ENCODE measurements around the gene FBH1. TPM values are rescaled to one million over a fixed set of nuclear protein-coding genes. Genes with fewer than 3 reads are reported as not detected.

The FBH1 gene
- total and polyA plus RNA-seq, 10 of the 15 experiments (the other 5 are each of a cell fraction or from before 2014, with no cell fraction given): 6.1 to 67.6 (median 47.2) TPM

- TF ChIP-seq PBX3 (IDR thresholded peaks at IDR 0.05; ENCODE audit: insufficient replicate concordance, low read depth, low read length): peak; percentile 100
- TF ChIP-seq, protein P1, sequence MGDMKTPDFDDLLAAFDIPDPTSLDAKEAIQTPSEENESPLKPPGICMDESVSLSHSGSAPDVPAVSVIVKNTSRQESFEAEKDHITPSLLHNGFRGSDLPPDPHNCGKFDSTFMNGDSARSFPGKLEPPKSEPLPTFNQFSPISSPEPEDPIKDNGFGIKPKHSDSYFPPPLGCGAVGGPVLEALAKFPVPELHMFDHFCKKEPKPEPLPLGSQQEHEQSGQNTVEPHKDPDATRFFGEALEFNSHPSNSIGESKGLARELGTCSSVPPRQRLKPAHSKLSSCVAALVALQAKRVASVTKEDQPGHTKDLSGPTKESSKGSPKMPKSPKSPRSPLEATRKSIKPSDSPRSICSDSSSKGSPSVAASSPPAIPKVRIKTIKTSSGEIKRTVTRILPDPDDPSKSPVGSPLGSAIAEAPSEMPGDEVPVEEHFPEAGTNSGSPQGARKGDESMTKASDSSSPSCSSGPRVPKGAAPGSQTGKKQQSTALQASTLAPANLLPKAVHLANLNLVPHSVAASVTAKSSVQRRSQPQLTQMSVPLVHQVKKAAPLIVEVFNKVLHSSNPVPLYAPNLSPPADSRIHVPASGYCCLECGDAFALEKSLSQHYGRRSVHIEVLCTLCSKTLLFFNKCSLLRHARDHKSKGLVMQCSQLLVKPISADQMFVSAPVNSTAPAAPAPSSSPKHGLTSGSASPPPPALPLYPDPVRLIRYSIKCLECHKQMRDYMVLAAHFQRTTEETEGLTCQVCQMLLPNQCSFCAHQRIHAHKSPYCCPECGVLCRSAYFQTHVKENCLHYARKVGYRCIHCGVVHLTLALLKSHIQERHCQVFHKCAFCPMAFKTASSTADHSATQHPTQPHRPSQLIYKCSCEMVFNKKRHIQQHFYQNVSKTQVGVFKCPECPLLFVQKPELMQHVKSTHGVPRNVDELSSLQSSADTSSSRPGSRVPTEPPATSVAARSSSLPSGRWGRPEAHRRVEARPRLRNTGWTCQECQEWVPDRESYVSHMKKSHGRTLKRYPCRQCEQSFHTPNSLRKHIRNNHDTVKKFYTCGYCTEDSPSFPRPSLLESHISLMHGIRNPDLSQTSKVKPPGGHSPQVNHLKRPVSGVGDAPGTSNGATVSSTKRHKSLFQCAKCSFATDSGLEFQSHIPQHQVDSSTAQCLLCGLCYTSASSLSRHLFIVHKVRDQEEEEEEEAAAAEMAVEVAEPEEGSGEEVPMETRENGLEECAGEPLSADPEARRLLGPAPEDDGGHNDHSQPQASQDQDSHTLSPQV (IDR thresholded peaks at IDR 0.05): no peak
- TF ChIP-seq GABPA (IDR thresholded peaks at IDR 0.05; ENCODE audit: low read depth): peak; percentile 90
- peak; percentile 75 for TF ChIP-seq MYC (IDR thresholded peaks at IDR 0.05; ENCODE audit: insufficient read depth, insufficient read length, insufficient replicate concordance, low read length, severe bottlenecking)
- peak; percentile 83; the same call in 1 of the 2 replicates for TF ChIP-seq NFYB (IDR thresholded peaks at IDR 0.05; ENCODE audit: insufficient read depth, low read depth, low read length)
- peak; percentile 86; the same call in 1 of the 2 replicates for TF ChIP-seq ELK1 (IDR thresholded peaks at IDR 0.05; ENCODE audit: low read depth, low read length)
- peak; percentile 91 for TF ChIP-seq ZBTB40 (IDR thresholded peaks at IDR 0.05; ENCODE audit: borderline replicate concordance)
- TF ChIP-seq MEF2B (IDR thresholded peaks at IDR 0.05; ENCODE audit: partially characterized antibody, poor library complexity, severe bottlenecking): peak; percentile 69
- peak; percentile 49 for TF ChIP-seq SPI1 (IDR thresholded peaks at IDR 0.05; ENCODE audit: borderline replicate concordance, insufficient read depth, low read depth, low read length)
- TF ChIP-seq IRF3 (IDR thresholded peaks at IDR 0.05): peak; percentile 99
- TF ChIP-seq ZNF274 (IDR thresholded peaks at IDR 0.05; ENCODE audit: insufficient read depth, insufficient read length): no peak
- no peak for TF ChIP-seq HDGF (IDR thresholded peaks at IDR 0.05)
These were observed at the start of gene FBH1, which contains the start of gene ANKRD16 (continued) for GRCh38 chr10:5889624-5890451.

Data from GM12878 (cell line).